AG08395 (cell line): Measurements from ENCODE around the gene SFSWAP.

Source experiments
- DNase-seq: peaks from one replicate; pipeline ENCODE4 v3.0.0; 2012; ENCODE audit warnings: mixed read lengths, low spot score

Gene SFSWAP

DNA sequence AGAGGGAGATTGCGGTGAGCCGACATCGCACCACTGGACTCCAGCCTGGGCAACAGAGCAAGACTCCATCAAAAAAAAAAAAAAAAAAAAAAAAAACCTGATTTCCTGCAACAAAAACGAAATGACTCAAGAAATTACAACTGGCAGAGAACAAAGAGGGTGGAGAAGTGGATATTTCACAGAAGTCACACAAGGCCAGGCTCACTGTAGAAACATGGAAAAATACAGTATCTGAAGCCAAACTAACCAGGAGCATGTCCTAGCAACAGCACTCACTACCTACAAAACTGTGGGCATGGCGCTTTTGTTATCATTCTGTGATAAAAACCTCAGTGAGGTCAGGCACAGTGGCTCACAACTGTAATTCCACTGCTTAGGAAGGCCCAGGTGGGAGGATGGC is 105.6 kb downstream of the SFSWAP start:
- no peak for DNase-seq

DNA sequence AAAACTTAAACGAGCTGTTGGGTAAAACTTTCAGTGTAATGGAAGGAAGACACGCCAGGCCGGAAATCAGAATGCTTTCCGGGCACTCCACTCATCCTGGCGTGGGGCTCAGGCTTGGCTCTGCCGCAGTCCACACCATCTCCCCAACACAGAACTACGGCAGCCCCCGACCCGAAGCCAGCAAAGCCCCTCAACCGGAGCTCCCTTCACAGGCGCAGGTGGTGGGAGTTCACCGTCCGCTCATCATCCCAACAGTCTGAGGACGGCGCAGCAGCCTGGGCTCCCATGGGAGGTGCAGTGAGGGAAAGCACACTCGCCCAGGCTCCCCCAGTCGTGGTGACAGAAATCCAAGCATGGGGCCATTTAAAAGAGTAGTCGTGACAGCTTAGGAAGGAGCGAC is 106.4 kb downstream of the SFSWAP start:
- no peak for DNase-seq

DNA sequence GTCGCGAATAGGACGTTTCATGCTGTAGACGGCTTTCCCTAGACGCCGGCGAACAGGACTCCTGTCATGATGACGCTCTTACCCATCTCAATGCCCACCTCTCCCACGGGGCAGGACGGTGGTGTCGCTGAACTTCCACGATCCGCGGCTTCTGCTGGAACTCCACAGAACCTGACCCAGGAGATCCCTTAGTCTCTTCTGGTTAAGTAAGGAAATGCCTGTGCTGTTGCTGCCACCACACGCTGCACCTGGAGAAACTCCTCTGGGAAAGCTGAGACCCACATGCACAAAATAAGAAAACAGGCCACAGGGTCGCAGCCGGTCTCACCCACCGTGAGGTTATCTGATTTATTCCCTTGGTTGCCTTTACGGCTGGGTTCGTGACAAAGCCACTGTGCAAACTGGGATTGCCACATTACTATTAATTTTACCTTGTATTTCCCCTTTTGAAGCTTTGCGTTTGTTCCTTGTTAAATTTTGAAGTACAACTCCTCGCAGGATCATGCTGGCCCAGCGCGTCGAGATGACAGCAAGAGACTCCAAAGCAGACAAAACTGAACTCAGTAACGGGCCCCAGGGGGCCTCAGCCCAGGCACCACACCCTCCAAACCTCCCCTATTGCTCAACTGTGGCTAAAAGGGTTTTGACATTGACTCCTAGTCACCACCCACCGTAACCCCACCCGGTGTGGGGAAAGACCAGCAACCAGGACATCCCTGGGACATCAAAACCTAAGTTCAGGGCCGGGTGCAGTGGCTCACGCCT is 108.1 kb downstream of the SFSWAP start:
- DNase-seq, result no peak

DNA sequence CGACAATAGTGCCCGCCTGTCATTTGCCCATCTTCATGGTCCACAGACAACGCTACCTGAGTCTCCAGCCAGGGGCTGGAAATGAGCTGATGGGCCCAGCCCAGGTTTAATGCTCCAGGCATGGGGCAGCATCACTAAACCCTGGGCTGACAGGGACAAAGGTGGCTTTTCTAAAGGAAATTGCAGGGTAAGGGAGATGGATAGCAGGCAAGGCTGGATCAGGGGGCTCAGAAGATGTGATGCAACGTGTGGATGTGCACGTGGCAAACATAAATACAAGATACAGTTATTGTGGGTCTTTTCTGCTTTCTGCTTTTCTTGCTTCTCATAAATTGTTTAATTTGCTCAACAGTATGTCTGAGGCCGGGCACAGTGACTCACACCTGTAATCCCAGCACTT is 113.6 kb downstream of the SFSWAP start:
- no peak for DNase-seq

DNA sequence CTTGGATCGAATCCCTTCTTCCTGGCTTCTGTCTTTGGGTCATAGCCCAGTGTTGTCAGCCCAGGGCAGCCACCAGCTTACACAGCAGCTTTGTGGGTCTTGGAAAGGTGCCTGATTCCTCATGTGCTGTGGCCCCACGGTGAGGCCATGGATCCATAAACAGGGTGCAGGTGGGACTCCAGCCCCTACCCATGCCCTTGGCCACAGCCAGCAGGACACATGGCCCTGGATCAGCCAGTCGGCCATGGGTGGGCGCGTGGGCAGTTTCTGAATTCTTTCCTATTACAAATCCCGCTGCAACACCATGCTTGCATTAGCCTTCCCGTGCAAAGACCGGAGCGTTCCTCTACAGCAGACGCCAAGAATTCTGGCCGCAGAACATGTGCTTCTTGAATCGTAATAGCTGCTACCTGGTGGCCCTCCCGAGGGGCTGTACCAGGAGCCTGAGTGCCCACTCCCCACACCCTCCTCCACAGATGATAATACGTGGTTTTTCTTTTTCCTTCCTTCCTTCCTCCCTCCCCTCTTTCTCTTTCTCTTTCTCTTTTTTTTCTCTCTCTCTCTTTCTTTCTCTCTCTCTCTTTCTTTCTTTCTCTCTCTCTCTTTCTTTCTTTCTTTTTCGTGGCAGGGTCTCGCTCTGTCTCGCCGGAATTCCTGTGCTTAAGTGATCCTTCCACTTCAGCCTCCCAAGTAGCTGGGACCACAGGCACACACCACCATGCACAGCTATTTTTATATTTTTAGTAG is 114.4 kb downstream of the SFSWAP start:
- peak; percentile 65 for DNase-seq

DNA sequence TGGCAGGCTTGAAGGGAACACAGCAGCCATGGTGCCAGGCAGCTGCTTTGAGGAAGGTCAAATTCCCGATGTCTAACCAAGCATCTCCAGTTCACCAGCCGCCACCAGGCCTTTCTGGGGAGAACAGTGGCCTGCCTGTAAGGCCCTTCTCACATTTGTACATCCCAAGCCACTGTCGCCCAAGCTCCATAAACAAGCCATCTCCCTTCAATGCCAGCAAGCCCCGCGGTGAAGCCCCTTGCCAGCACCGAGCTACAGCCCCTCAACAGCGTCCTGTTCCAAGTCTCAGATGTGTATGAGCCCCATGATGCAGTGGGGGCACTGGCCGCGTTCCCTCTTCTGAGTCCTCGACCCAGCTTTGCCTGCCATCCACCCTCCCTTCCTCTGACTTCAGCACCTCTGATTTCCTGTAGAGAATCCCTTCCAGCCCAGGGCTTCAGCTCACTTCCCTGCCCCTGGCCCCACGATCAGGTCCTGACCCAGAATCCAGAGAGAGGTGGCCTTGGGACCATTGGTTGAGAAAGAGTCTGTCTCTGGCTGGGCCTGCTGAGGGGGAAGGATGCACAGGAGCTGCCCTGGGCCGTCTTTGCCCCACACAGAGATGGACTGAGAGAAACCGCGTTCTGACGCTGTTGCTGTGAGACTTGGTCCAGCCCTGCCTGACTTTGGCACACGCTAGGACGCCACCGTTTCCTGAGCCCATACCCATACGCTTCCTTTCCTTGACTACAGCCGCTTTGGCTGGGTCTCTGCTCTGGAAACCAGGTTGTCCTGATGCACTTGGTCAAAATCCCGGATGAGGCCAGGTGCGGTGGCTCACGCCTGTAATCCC is 115.4 kb downstream of the SFSWAP start:
- no peak for DNase-seq

DNA sequence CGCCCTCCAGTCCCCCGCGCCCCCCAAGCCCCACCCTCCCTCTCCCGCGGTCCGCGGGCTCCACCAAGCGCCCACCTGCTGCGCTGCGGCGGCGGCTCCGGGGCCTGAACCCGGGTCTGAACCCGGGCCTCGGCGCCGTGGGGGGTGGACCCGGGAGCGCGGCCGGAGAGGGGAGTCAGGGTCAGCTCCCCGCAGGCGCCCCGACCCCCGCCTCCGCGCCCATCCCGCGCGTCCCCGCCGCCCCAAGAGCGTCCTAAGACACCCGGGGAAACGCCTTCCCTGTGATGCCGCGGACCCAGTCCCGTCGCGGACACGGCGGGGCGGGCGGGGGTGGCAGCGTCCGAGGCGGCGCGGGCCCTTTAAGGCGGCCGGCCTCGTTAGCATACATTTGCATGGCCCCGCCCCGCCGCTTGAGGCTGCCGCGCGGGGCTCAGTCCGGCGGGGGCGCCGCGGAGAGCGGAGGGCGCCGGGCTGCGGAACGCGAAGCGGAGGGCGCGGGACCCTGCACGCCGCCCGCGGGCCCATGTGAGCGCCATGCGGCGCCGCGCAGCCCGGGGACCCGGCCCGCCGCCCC is 117.2 kb downstream of the SFSWAP start, which contains the start of gene MMP17:
TSS of gene MMP17 (plus strand) at position 433 of the 574 bp plus-strand sequence. CDS start at position 535, 102 bp downstream.
- peak; percentile 67 for DNase-seq

DNA sequence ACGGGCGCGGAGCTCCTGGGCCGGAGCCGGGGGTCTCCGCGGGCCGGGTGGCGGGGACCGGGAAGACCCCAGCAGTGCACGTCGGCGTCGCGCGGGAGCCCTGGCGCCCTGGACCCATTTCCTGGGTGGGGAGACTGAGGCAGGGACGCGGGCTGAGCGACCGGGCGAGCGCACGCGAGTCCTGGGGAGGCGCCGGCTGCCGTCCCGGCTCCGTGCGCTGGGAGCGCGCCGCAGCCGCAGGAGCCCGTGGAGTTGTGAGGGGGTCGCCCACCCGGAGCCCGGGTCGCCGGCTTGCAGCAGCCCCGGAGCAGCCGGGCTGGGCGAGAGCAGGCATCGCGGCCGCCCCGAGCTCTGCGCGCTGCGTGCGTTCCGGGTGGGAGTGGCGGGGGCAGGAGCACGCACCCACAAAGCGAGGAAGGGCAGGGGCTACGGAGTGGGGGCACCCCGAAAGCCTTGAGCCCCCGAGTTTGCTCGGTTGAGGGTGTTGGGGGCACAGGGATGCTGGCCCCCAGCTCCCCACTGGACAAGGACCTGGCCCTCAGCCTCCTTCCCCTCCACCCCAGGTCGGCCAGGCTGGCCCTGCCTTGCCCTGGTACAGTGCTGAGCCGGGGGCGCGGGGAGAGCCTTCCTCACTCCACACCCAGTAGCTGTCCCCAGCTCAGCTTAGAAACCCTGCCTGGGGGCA is 117.9 kb downstream of the SFSWAP start:
- DNase-seq, result no peak

DNA sequence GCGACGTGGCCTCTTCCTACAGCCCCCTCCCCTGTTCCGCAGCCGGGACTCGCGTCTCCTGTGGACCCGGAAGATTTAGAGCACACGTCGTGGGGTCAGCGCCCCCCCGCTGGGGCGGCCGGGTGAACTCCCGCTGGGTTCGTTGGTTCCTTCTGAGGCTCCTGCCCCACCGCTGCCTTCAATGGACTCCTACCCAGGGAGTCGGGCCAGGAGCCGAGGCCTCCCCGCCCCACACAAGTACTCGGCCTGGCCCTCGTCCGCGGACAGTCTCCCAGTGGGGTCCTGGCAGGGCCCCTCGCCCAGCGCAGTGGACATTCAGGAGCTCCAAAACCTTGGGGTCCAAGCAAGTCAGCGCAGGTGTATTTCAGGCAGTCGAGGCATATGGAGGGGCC is 118.5 kb downstream of the SFSWAP start:
- peak; percentile 22 for DNase-seq

DNA sequence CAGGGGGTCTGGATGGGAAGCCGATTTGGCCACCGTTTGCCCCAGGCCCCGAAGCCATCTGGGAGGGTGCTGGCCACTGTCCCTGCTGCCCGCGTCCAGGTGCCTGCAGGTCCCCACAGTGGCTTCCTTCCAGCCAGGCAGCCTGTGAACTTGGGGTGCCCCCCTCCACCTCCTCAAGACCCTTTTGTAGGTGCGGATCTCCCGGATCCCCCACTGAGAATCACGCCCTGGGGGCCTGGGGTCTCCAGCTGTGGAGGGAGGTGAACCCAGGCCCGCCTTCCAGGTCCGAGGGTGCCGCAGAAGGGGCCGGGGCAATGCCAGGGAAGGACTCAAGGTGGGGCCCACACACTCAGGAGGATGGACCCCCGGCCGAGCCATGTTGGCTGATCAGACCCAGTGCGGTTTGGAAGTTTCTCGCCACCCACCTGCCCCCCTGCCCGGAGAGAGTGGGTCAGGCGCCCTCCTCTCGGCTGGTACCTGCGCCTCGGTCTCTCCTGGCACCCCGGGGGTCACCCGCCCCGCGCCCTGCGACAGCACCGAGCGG is 119.0 kb downstream of the SFSWAP start:
- no peak for DNase-seq

DNA sequence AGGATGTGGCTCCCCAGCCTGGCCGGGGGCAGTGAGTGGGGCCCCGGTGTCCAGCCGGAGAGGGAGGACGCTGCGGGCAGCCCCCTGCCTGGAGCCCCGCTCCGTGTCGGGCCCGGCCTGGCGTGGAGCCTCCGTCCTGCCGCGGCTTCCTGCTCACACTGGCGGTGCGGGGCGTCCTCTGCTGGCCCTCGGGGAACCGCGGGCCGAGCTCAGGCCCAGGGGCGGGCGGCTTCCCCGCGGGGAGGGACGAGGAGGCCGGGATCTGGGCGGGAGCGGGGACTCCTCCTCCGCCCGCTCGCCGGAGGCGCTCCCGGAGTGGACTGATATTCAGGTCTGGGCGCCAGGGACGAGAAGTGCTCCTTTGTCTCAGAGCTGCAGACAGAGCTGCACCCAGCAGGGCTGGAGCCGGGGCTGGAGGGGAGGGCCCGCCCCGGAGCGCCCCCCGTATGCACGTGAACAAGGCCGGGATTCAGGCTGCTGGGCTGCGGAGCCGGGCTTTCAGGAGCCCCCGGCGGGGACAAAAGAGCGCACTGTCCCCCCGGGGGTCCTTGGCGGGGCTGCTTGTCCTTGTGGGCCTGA is 119.5 kb downstream of the SFSWAP start:
- peak; percentile 89 for DNase-seq

DNA sequence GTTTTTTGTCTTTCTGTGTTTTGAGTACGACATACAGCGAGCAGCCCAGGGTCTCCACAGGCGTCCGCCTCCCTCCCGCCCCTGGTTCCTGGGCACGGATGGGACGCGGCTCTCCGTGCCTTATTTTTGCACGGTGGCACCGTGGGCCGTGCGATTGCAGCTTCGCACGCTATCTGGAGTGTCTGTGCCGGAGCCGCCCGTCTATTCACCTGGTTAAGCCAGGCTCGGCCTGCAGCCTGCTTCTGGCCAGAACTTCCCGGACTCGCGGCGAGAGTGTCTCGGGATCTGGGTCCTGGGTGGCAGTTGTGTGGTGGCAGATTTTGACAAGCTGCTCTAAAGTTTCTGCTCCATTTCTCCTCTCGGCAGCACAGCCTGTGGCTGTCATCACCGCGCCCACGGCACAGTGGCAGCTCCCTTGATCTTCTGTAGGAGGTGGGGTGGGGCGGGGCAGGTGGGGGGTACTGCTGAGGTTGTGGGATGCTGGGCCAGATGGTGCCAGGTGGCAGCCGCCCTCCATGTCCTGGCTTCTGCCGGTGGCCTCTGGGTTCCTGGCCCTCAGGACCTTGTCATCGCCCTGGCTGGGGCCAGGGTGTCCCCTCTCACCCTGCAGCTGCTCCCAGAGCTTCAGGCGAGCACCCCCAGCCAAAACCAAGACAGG is 120.2 kb downstream of the SFSWAP start:
- DNase-seq, result no peak

DNA sequence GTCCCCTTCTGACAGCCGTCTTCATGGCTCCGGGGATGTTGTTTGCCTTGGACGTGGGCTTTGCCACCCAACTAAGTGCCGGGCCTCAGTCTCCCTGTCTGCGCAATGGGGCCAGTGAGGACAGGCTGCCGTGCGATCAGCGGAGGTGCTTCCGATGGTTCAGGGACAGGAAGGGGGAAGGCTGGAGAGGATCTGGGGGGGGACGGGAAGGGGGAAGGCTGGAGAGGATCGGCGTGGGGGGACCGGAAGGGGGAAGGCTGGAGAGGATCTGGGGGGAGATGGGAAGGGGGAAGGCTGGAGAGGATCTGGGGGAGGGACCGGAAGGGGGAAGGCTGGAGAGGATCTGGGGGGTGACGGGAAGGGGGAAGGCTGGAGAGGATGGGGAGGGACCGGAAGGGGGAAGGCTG is 120.7 kb downstream of the SFSWAP start:
- peak; percentile 81 for DNase-seq

DNA sequence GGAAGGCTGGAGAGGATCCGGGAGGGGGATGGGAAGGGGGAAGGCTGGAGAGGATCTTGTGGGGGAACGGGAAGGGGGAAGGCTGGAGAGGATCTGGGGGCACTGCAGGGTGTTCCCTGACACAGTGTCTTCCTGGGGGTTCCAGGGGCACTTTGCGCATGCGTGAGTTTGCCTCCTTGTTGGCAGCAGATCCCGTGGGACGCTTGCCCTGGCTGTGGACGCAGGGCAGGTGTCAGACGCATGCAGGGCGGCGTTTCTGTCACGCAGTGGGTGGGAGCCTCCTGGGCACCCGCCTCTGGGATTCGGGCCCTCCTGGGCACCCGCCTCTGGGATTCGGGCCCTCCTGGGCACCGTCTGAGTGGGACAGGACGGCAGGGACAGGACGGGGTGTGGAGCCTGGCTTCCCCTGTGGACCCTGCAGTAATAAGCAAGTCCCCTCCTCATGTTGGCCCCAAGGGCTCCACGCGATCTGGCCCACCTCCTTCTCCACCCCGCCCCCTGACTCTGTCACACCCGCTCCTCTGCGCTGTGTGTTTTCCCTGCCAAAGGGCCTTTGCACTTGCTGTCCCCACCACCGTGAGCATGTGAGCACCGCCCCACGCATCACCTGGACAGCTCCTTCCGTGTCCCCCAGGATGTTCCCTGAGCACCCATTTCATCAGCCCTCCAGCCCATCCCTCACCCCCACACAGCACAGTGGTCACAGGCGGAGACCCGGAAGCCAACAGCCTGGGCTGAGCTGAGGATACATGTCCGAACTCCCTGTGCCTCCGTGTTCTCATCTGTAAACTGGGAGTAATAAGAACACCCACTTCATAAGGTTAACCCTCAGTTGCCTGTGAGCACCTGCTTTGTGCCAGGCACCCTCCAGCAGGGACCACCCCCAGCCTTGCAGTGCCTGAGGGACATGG is 121.7 kb downstream of the SFSWAP start:
- peak; percentile 93 for DNase-seq

DNA sequence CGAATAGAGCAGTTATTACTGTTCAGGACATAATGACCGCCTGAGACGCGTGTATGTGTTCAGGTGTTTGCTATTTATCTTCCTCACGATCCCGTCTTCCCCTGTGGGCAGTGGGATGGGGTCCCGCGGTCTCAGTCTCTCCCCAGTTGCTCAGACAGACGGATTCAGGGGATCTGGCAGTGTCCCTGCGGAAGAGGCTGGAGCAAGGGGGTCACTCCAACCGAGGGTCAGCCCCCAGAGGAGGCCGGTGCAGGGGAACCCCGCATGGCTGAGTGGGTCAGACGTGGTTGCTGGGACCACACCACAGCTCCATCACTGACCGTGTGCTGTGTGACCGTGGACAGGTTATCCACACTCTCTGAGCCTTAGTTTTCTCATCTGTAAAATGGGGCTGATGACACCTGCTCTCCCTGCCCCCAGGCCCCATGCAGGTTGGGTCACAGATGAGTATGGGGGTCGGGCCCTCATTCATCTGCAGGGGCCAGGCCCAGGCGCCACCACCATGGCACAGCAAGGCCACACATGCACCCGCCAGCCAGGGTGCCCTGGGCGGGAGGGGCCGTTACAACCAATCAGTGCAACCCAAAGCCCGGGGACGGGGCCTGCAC is 122.5 kb downstream of the SFSWAP start:
- DNase-seq, result no peak

DNA sequence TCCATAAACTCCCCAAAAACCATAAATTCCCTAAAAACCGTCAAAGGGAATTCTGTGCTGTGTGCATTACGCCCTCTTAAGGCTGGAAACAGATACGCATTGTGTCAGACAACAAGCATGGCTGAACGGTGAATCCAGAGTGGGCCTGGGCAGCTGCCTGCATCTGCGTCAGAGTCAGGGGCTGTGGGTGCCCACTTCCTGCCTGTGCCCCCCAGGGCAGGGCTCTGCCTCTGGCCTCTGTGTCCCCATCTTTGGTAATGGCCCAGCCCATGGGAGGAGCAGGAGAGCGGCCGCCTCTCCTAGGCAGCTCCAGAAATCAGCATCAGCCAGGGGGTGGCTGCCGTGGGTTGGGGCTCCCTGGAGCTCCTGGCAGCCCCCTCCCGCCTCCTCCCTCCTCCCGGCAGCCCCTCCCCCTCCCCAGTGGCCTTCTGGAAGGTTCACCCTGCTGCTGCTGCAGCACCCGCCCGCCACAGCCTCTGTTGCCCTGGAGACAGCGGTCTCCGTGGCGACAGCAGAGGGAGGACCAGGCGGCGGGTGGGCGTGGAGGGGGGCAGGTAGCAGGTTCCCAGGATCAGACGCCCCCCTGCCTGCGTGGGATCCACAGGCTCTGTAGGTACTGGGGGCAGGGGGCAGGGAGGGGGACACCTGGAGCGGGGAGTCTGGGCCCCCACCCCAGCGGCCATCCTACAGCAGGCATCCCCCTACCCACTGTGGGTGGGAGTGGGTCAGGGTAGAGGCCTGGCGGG is 123.2 kb downstream of the SFSWAP start:
- no peak for DNase-seq

DNA sequence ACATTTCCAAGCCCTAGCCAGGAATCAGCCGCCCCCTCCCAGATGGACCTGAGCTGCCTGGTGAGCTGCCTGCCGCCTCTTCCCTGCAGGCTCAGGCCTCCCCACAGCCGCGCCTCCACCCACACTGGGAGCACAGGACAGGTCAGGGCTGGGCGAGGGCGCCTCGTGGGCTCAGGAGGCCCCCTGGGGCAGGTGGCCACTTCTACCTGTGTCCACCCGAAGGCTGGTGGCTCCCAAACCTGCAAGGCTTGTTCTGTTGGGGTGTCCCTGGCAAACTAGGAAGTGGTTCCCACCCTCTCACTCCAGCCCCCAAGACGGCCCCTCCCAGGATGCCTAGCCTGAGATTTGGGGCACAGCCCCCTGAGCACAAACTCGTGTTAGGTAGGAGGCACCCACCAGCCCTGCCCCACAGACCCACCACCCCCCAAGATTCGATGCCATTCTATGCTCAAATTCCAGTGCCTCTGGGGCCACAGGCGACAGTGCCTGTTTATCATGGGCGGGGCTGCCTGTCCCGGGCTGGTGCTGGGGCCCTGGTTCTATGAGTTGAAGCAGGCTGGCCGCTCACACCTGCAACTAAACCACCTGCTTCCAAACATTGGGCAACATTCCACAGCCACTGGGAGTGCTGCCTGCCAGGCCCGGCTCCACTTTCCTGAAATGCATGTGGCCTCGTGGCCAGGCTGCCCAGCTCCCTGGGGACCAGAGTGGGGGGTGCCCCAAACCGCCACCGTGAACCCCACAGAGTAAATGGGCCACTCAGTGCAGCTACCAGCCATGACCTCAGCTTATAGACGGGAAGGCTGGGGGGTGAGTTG is 124.1 kb downstream of the SFSWAP start:
- no peak for DNase-seq
